ENCODE results near the gene FAM200B. TPM values are rescaled to one million over a fixed set of nuclear protein-coding genes. Genes with fewer than 3 reads are reported as not detected.
"Not testable (repeated sequence)": the region's sequence is repeated elsewhere in the genome, so short reads cannot be mapped to it uniquely, and the experiment has no call there.

Gene FAM200B
- total RNA-seq, 1 donor from 2014 or later = 11.0 TPM

GRCh38 chr4:15729910-15730533 lies 48.4 kb downstream of the FAM200B start:
- intact Hi-C loops (cut with micrococcal nuclease) = loop anchor here (1.0 to 2.0 kb wide), 6 partner anchors 26 to 271 kb away; no protein-coding TSS in a partner anchor

DNA sequence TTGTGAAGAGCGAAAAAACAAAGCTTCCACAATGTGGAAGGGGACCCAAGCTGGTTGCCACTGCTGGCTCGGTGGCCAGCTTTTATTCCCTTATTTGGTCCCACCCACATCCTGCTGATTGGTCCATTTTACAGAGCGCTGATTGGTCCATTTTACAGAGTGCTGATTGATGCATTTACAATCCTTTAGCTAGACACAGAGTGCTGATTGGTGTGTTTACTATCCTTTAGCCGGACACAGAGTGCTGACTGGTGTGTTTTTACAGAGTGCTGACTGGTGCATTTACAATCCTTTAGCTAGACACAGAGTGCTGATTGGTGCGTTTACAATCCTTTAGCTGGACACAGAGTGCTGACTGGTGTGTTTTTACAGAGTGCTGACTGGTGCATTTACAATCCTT lies 51.4 kb downstream of the FAM200B start:
- intact Hi-C loops (cut with micrococcal nuclease) = not testable (repeated sequence)

GRCh38 chr4:15735536-15735935 lies 53.9 kb downstream of the FAM200B start:
- intact Hi-C loops (cut with micrococcal nuclease) = no loop called here

DNA sequence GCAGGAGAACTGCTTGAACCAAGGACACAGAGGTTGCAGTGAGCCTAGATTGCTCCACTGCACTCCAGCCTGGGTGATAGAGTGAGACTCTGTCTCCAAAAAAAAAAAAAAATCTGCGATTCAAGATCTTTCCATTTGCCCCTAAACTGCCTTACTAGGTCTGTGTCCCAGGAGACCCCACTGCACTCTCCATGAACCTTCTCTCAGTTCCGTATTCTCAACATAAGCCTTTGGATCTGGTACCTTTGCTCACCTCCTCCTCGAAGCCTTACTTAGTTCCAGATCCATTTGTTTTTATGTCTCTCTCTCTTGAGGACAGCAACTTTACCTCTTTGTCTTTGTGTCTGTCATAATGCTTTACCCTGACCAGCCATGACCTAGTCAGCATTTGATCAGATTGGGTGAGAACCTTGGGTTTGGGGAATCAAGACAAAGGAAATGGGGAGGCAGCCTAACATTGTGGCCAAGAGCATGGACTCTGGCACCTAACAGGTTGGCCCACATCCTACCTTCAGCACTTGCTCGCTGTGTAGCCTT lies 55.0 kb downstream of the FAM200B start:
- intact Hi-C loops (cut with micrococcal nuclease) = no loop called here

DNA sequence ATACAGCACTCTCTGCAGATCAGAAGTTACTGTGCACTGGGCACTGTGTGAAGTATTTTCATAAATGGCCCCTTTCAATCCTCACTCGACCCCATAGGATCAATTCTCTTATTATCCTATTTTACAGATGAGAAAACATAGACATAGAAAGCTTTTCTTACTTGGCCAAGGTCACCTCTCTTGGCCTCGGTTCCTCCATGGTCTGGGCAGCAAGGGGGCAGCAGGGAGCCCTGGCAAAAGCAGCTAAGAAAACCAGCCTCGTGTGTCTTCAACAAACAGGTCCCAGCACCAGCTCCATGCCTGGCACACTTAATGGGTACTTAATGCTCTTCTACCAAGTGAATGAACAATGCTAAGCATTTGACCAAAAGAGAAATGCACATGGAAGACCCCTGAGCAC lies 55.6 kb downstream of the FAM200B start:
- intact Hi-C loops (cut with micrococcal nuclease) = no loop called here

DNA sequence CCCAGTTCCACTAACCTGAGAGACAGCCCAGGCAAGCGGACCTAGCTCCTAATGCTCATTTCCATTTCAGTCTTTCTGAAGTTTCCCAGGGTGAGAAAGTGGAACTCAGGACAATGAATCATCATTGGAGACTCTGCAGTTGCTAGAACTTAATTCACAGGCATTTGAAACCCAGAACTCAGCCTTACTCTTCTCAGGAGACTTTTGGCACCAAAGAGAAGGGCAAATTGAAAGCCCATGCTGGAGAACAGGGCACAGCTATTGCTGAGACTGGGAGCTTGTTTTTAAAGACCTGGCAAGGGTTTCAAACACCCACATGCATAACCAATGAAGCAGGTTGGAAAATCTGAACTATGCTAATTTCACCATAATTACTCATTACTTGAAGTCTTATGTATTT lies 57.2 kb downstream of the FAM200B start:
- intact Hi-C loops (cut with micrococcal nuclease) = no loop called here

Other genes with a start within 250 kb of the FAM200B start
- gene CC2D2A, start 211.9 kb upstream of the FAM200B start, total RNA-seq = not detected in 2 replicates
- 34.8 and 37.3 TPM in 2 replicates for gene FBXL5, start 26.5 kb upstream of the FAM200B start, total RNA-seq
- gene BST1, start 21.2 kb downstream of the FAM200B start, total RNA-seq = 1.5 and 2.0 TPM in 2 replicates
- gene CD38, start 96.5 kb downstream of the FAM200B start, total RNA-seq = 176 and 178 TPM in 2 replicates

Data from T-helper 2 cell treated with Interferon-gamma antibody and Interleukin-4, amounts not matched to agents 100 ng/mL and 5 ng/mL, for 36 hours (primary cell).